Erythroblast (primary cell): ENCODE results near the gene KLLN.

Experiments
- DNase-seq, 2 experiments: peaks; one replicate each; lab custom pipeline; 2025; lab: John Stamatoyannopoulos, UW
- GATA1 ChIP-seq: IDR thresholded peaks from 2 replicates; pipeline ENCODE4 v1.6.1; 2011; ENCODE audit warnings: low read depth, mild to moderate bottlenecking, control low read depth, low read length, moderate library complexity
- POLR2A ChIP-seq: IDR thresholded peaks from 2 replicates; pipeline ENCODE4 v1.6.1; 2011; ENCODE audit warnings: mild to moderate bottlenecking, low read length

The KLLN gene

DNA sequence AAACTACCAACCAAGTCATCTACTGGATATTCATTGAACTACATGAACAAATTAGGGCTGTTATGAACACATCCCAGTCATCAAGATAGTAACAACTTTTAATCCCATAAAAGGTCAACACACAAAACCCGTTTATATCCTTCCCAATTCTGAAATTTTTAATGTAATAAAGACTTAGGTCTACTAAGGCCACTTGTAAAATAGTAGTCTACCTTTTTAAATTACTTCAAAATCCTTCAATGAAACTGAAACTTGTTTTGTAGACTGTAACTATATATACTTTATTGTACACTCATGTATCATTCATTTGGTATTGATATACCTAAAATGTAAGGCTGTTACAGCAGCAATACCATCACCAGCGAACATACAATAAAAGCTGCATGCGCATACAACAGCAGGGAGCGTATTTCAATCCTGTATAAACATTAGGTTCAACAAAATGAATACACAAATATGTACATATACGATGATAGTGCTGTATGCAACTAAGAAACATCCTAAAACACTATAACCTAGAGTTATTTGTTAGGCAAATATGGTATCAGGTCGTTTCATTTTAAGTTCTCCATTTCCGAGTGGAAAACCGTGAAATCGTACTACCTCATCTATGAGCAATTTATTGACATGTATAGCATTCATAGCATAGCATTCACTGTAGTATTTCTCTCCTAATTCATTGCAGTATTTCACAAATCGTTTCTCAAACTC, 46.3 kb downstream of the KLLN start:
- TF ChIP-seq POLR2A = no peak
- TF ChIP-seq GATA1 = no peak
- peak; percentile 50 to 63 for DNase-seq

DNA sequence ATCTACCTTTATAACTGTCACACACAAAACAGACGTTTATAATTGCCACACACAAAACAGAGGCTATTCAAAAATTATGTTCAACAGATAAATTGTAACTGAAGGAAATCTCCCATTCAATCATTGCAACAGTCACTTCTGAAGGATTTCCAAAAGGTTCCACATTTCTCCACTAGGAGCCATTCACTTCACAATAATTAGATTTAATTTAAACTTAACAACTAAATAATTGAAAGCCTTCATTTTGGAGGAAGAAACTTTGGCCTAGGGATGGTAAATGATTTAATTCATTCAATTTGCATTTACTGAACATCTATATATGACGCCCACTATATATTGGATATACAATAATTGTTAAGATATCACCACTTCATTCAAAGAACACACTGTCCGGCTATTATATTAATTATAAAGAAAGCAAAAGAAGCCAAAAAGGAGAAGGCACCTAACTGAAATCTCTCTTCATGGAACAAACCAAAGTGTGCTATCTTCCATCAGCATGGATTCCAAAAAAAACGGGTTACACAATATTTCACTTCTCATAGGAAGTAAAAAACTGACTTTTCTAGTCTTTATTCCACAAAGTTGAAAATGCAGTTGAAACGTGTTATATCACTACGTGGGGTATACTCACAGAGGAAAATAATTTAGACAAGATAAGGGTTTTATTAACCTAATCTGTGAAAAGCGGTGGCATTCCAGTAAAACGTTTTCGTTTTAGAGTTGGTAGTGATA, 47.0 kb downstream of the KLLN start:
- no peak for TF ChIP-seq POLR2A
- no peak for TF ChIP-seq GATA1
- DNase-seq = peak in 1 of 2 experiments; percentile 17
